Measurements from ENCODE around the gene SELL.
"Not testable (repeated sequence)": the region's sequence is repeated elsewhere in the genome, so short reads cannot be mapped to it uniquely, and the experiment has no call there.

SELL gene

DNA sequence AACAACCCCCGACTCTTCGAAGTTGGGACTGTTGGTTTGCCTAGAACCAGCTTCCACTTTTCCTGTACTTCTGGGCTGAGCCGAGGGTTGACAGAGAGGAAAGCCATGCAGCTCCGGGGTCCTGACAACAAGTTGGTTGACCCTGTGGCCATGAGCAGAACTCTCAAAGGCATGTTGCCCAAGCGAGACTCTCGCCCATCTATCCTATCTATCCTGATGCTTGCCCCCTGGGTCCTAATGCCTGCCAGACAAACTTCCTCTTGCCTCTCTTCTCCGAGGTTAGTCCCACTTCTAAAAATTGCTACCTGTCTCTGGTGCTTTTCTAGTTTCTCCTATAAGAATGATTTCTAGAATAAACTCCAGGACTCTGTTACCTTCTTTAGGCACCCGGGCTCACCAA is 48.7 kb downstream of the SELL start:
- not testable (repeated sequence) for DNase-seq

DNA sequence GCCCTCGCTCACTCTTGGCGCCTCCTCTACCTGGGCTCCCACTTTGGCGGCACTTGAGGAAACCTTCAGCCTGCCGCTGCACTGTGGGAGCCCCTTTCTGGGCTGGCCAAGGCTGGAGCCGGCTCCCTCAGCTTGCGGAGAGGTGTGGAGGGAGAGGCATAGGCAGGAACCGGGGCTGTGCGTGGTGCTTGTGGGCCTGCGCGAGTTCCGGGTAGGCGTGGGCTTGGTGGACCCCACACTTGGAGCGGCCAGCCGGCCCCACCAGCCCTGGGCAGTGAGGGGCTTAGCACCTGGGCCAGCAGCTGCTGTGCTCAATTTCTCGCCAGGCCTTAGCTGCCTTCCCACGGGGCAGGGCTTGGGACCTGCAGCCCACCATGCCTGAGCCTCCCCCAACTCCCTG is 50.4 kb downstream of the SELL start:
- DNase-seq, result not testable (repeated sequence)

- not testable (repeated sequence) for DNase-seq
Observed at GRCh38 chr1:169658777-169659176, 52.6 kb downstream of the SELL start.

DNA sequence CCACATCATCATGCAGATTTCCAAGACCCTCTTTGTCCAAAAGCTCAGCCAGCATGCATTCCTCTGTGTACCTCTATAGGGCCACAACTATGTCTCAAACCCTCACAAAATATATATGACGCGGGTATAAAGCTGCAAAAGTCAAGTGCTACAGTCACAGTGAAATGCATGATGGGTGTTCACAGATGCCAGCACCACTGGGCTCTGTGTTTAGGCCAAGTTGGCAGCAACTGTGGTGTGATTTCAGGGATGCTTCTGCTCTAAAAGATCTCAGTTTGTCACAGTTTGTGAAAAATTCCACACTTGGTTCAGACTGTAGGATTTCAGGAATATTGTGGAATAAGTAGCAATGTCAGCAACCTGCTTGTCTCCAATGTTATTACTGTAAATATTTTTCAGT is 57.5 kb downstream of the SELL start:
- no peak for DNase-seq

- DNase-seq, result no peak
Observed at GRCh38 chr1:169651035-169651434, 60.4 kb downstream of the SELL start.

DNA sequence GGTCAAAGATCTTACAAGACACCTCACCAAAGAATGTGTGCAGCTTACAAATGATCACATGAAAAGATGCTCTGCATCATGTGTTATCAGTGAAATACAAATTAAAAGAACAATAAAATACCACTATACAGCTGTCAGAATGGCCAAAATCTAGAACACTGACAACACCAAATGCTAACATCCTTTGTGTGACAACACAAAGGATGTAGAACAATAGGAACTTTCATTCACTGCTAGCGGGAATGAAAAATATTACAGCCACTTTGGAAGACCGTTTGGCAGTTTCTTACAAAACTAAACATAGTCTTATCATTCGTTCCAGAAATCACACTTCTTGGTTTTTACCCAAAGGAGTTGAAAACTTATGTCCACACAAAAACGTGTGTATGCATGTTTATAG is 60.9 kb downstream of the SELL start:
- DNase-seq, result no peak

DNA sequence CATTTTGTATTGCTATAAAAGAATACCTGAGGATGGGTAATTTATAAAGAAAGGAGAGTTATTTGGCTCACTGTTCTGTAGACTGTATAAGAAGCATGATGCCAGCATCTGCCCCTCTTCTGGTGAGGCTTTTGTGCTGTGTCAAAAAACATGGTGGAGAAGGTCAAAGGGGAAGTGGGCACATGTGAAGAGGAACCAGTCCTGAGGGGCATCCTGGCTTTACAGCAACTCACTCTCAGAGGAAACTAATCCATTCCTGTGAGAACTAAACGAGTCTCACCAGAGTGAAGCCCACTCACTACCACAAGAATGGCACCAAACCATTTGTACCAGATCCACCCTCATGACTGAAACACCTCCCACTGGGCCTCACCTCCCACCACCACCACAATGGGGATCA is 62.7 kb downstream of the SELL start:
- no peak for DNase-seq

DNA sequence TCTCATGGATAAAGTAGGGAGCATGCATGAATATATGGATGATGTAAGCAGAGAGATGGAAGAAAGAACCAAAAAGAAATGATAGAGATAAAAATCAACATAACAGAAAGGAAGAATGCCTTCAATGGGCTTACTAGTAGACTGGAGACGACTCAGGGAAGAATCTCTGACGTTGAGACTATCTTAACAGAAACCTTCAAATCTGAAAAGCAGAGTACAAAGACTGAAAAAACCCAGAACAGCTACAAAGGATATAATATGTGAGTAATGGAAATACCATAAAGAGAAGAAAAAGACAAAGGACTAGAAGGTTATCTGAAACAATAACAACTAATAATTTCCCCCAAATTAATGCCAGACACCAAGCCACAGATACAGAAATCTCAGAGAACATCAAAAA is 63.2 kb downstream of the SELL start:
- no peak for DNase-seq

DNA sequence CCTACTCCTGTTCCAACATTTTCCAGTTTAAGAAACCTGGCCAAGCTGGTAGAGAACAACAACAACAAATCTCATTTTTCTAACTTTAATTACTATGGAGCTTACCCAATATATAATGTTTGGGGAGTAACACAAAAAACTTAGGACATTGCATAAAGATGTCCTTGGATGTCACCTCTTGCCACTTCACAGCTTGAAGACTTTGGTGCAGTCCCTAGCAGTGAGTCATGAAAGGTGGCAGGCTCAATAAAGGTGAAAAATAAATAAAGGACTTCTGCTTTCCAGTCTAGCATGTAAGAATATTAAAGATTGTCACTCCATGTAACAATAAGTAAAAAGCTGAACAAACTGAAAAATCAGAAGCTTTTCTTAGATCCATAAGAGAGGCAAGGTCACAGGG is 63.9 kb downstream of the SELL start:
- no peak for DNase-seq

- no peak for DNase-seq
Observed at GRCh38 chr1:169644297-169644696, 67.1 kb downstream of the SELL start.

Measured in DMS 273 treated with DMSO at 0.1 percent for 48 hours (cell line).